ENCODE results near the gene DUSP7.
A peak's percentile ranks its signal among the peaks of the same experiment; 100 is the strongest.

The DUSP7 gene

DNA sequence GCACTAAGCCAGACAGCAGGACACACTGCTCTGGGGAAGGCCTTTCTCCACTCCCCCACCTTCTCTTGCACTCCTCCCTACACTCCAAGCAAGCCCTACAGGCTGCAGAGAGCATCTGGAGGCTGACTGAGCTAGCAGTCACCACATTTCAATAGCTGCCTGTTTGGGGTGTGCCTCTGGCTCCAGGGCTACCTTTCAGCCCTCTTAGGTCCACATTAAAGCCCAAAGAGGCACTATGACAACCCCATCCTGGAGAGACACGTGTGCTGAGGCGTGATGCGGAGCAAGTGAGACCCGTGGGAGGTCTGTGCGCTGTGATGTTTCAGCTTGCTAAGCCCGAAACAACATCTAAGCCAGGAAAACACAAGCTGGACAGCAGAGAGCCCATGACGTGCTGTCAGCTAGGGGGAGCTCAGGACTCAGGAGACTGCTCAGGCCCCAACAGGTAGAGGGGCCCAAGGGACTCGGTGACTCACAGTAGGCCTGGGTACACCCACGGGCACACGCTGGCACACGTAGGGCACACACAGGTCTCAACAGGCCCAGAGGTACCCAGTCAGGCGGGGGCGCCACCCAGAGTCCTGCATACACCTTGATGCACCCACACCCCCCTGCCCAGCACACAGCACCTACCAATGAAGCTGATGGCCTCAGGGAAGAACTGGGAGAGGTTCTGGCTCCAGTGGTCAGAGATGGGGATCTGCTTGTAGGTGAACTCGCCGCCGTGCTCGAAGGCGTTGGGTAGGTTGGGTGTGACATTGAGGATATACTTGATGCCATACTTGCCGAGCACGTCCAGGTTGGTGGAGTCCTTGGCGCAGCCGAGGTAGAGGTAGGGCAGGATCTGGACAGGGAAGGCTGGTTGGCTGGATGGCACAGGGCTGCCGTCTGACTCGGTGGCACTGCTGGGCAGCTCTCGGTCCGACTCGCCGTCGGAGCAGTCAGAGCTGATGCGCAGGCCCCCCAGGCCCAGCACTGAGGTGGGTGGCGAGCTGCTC lies 2.8 kb downstream of the DUSP7 start:
- no peak overlapping the region for H3K4me3 ChIP-seq (ENCODE audit: low read depth, low read length)
- H3K27ac ChIP-seq (ENCODE audit: low read depth, low read length): peak overlapping the region; percentile 53
- H3K9me3 ChIP-seq (ENCODE audit: control insufficient read depth, insufficient read depth, low read length): no peaks in the 10 kb centered on the region
- H3K27me3 ChIP-seq (ENCODE audit: control insufficient read depth, insufficient read depth, low read length): peaks cover 14% of the 10 kb centered on the region
- H3K36me3 ChIP-seq (ENCODE audit: control insufficient read depth, insufficient read depth, low read length): peaks cover 45% of the 10 kb centered on the region
- no peak overlapping the region for H3K9ac ChIP-seq (ENCODE audit: low read depth, low read length)
- H3K4me1 ChIP-seq (ENCODE audit: control insufficient read depth, insufficient read depth, low read length): peaks cover 14% of the 10 kb centered on the region

DNA sequence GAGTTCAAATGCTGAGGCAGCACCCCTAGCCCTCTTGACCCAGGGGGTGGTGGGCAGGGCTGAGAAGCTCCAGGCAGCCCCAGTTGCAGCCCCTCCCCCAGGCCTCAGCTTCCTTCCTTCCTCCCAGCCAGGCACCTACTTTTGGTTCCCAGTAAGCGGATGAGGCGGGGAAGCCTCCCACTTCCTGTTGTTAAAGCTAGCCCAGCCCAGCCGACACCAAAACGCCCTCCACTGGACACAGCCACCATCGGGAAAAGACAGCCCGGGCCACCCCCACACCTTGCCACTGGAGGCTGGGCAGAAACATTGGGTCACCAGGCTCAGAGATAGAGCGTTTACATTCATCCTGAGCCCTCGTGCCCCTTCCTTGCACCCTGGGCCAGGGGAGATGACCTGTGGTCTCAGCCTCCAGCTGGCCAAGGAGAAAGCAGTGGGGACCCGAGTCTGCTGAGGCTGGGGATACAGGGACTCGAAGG lies 3.5 kb downstream of the DUSP7 start:
- Histone ChIP-seq H3K9ac (ENCODE audit: low read depth, low read length) (no peak overlapping the region), H3K9me3 (ENCODE audit: control insufficient read depth, insufficient read depth, low read length) (no peaks in the 10 kb centered on the region), H3K4me3 (ENCODE audit: low read depth, low read length) (no peak overlapping the region), H3K4me1 (ENCODE audit: control insufficient read depth, insufficient read depth, low read length) (peaks cover 12% of the 10 kb centered on the region), H3K27ac (ENCODE audit: low read depth, low read length) (peak overlapping the region; percentile 58), H3K27me3 (ENCODE audit: control insufficient read depth, insufficient read depth, low read length) (peaks cover 7% of the 10 kb centered on the region; the same call in 1 of the 2 replicates), H3K36me3 (ENCODE audit: control insufficient read depth, insufficient read depth, low read length) (peaks cover 45% of the 10 kb centered on the region)

DNA sequence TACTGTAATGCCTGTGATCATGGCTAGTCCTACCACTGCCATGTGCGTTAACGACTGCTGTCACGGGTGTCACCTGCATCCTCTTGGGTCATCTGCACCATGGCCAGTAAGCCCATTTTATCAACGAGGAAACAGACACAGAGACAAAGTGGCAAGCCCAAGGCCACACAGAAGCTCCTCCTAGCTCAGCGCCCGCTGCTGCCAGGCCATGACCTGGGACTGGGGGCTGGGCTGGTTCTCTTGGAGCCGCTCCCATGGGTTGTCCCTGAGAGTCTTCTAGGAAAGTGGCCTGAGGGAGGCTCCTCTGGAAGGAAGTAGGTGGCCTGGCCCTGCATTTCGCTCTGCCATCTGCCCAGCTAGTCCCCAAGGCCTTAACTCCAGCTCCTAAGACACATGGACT lies 4.9 kb downstream of the DUSP7 start:
- H3K9me3 ChIP-seq (ENCODE audit: control insufficient read depth, insufficient read depth, low read length): no peaks in the 10 kb centered on the region
- H3K27ac ChIP-seq (ENCODE audit: low read depth, low read length): no peak overlapping the region
- H3K27me3 ChIP-seq (ENCODE audit: control insufficient read depth, insufficient read depth, low read length): peaks cover 6% of the 10 kb centered on the region; the same call in 1 of the 2 replicates
- H3K4me3 ChIP-seq (ENCODE audit: low read depth, low read length): no peak overlapping the region
- H3K9ac ChIP-seq (ENCODE audit: low read depth, low read length): no peak overlapping the region
- peaks cover 8% of the 10 kb centered on the region for H3K4me1 ChIP-seq (ENCODE audit: control insufficient read depth, insufficient read depth, low read length)
- H3K36me3 ChIP-seq (ENCODE audit: control insufficient read depth, insufficient read depth, low read length): peaks cover 45% of the 10 kb centered on the region

DNA sequence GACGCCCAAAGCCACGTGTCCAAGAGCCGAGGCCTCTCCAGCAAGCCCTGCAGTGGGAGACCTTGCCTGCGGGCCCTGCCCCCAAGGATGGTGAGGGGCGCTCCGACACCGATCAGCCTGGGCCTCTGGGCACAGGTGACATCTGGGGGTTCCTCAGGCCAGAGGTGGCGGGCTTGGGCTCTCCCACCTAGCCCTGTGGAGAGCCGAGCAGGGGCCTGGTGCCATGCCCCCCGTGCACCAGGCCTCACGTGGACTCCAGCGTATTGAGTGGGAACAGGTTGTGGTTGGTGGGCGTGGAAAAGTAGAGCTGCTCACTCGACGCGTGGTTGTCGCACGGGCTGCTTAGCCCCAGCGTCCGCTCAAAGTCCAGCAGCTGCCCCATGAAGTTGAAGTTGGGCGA lies 5.8 kb downstream of the DUSP7 start:
- peaks cover 8% of the 10 kb centered on the region for H3K4me1 ChIP-seq (ENCODE audit: control insufficient read depth, insufficient read depth, low read length)
- no peak overlapping the region for H3K9ac ChIP-seq (ENCODE audit: low read depth, low read length)
- H3K36me3 ChIP-seq (ENCODE audit: control insufficient read depth, insufficient read depth, low read length): peaks cover 45% of the 10 kb centered on the region
- H3K9me3 ChIP-seq (ENCODE audit: control insufficient read depth, insufficient read depth, low read length): no peaks in the 10 kb centered on the region
- peaks cover 2% of the 10 kb centered on the region; the same call in 1 of the 2 replicates for H3K27me3 ChIP-seq (ENCODE audit: control insufficient read depth, insufficient read depth, low read length)
- H3K4me3 ChIP-seq (ENCODE audit: low read depth, low read length): no peak overlapping the region
- no peak overlapping the region for H3K27ac ChIP-seq (ENCODE audit: low read depth, low read length)

DNA sequence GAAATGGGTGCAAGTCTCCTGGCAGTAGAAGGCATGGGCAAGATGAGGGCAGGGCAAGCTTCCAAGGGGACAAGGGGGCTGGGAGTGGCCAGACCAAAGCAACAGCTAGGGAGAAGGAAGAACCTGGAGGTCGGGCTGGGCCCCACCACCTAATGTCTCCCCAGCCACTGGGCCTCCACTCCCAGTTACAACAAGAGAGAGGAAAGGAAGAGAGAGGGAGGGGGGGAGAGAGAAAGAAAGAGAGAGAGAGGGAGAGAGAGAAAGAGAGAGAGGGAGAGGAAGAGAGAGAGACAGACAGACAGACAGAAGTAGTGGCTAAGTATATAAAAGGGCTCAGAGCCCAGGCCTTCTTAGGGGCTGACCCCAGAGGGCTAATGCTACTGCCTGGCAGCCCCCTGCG lies 6.9 kb downstream of the DUSP7 start:
- H3K27ac ChIP-seq (ENCODE audit: low read depth, low read length): no peak overlapping the region
- no peak overlapping the region for H3K9ac ChIP-seq (ENCODE audit: low read depth, low read length)
- no peaks in the 10 kb centered on the region for H3K9me3 ChIP-seq (ENCODE audit: control insufficient read depth, insufficient read depth, low read length)
- no peaks in the 10 kb centered on the region for H3K27me3 ChIP-seq (ENCODE audit: control insufficient read depth, insufficient read depth, low read length)
- H3K36me3 ChIP-seq (ENCODE audit: control insufficient read depth, insufficient read depth, low read length): peaks cover 45% of the 10 kb centered on the region
- peaks cover 8% of the 10 kb centered on the region for H3K4me1 ChIP-seq (ENCODE audit: control insufficient read depth, insufficient read depth, low read length)
- H3K4me3 ChIP-seq (ENCODE audit: low read depth, low read length): no peak overlapping the region

DNA sequence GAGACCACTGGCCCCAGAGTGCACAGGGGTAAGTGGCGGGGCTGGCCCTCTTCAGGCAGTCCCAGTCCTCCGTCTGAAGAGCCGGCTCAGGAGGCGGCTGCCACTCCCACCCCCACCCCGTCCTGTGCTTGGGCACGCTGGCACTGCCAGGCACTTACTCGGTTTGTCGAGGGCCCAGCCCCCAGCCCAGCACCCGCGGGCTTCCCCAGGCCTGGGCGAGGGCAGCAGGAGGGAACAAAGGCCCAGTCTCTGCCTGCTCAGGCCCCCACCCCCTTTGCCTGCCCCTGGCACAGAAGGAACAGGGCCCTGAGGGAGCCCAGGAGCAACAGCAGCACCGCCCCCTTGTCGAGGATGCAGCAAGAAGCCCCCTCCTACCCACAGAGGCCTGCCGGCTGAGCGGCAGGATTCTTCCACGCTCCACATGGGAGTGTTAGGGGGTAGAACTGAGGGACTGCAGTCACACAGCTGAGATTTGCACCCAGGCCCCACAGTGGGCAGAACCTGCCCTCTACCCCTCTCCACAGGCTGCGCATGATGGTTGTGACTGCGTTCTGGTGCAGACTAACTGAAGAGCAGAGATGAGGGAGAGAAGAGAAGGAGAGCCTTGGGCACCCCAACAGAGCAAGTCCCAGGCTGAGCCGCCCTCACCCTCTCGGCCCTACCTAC lies 8.9 kb downstream of the DUSP7 start:
- Histone ChIP-seq H3K4me1 (ENCODE audit: control insufficient read depth, insufficient read depth, low read length) (peaks cover 1% of the 10 kb centered on the region), H3K27ac (ENCODE audit: low read depth, low read length) (no peak overlapping the region), H3K4me3 (ENCODE audit: low read depth, low read length) (no peak overlapping the region), H3K27me3 (ENCODE audit: control insufficient read depth, insufficient read depth, low read length) (no peaks in the 10 kb centered on the region), H3K9ac (ENCODE audit: low read depth, low read length) (no peak overlapping the region), H3K9me3 (ENCODE audit: control insufficient read depth, insufficient read depth, low read length) (no peaks in the 10 kb centered on the region), H3K36me3 (ENCODE audit: control insufficient read depth, insufficient read depth, low read length) (peaks cover 33% of the 10 kb centered on the region)

DNA sequence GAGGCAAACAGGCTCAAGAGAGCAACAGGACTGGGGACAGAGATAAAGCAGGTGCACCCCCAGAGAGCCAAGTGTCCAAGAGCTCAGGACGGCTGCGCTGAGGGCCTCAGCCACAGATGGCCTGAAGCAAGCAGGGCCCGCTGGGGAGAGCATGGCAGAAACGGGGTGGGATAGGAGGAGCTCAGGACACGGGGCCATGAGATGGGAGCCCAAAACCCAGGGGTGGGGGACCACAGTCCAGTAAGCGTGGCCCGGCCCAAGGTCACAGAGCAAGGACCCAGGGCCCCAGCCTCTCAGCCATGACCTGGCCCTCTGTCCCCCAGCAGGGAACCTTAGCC lies 9.5 kb downstream of the DUSP7 start:
- Histone ChIP-seq H3K4me1 (ENCODE audit: control insufficient read depth, insufficient read depth, low read length) (no peaks in the 10 kb centered on the region), H3K9ac (ENCODE audit: low read depth, low read length) (no peak overlapping the region), H3K27ac (ENCODE audit: low read depth, low read length) (no peak overlapping the region), H3K36me3 (ENCODE audit: control insufficient read depth, insufficient read depth, low read length) (peaks cover 28% of the 10 kb centered on the region), H3K9me3 (ENCODE audit: control insufficient read depth, insufficient read depth, low read length) (no peaks in the 10 kb centered on the region), H3K27me3 (ENCODE audit: control insufficient read depth, insufficient read depth, low read length) (no peaks in the 10 kb centered on the region), H3K4me3 (ENCODE audit: low read depth, low read length) (no peak overlapping the region)

DNA sequence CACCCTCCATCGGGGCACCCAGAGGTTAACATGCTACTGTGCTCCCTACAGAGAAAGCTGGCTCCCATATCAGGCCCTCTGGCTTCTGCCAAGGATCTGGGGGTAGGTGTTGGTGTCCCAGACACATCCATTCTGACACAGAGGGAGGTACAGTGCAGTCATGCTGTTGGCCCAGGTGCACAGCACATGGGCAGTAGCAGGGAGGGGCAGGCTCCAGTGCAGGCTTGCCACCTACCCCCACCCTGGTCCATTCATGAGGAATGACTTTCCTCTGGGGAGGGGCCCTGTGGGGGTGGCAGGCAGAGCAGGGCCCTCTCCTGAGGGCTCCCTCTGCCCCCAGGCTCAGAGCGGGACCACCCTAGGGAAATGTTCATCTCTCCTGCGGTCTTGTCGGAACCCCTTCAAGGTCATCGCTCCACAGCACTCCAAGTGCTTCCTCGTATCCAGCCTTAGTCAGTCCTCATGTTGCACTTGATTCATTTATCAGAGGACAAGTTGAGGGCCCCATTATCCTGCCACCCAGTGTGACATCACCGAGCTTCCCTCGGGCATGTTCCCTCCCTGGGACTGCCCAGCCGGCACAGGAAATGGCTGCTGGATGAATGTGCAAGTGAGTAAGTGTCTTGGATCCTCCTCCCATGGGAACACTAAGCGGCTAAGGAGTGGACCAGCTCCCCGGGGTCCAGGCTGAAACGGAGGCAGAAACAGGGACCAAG lies 10.0 kb downstream of the DUSP7 start:
- no peaks in the 10 kb centered on the region for H3K4me1 ChIP-seq (ENCODE audit: control insufficient read depth, insufficient read depth, low read length)
- H3K9ac ChIP-seq (ENCODE audit: low read depth, low read length): no peak overlapping the region
- H3K4me3 ChIP-seq (ENCODE audit: low read depth, low read length): no peak overlapping the region
- no peak overlapping the region for H3K27ac ChIP-seq (ENCODE audit: low read depth, low read length)
- H3K36me3 ChIP-seq (ENCODE audit: control insufficient read depth, insufficient read depth, low read length): peaks cover 23% of the 10 kb centered on the region
- no peaks in the 10 kb centered on the region for H3K9me3 ChIP-seq (ENCODE audit: control insufficient read depth, insufficient read depth, low read length)
- H3K27me3 ChIP-seq (ENCODE audit: control insufficient read depth, insufficient read depth, low read length): no peaks in the 10 kb centered on the region

DNA sequence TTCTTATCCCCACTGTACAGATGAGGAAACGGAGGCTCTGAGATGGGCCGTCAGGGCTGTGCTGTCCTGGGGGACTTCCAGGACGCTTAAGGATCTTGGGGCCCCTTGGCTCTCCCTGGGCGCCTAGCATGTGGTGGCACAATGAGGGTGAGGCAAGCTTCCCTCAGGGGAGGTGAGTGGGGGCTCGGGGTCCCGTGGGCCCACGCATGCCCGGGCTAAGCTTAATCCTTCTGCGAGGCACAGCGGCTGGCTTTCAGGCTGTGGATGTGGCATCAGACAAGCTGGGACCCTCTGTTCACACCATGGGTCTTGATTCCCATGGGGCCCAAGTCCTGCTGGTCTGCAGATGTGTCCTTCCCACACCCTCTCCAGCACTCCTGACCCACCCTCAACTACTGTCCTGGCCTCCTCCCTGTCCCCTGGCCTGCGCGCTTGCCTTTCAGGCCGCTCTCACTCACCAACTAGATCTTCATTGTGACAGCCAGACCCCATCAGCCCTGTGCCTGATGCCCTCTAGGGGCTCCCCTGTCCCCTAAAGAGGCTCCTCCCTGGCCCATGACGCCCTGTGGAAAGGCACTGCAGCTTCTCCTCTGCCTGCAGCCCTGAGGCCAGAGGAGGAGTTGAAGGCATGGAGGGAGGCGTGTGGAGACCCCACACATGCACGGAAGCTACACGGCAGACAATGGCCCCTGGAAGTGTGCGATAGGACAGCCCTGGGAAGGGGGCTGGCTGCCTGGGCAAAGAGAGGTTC lies 11.3 kb downstream of the DUSP7 start:
- H3K9me3 ChIP-seq (ENCODE audit: control insufficient read depth, insufficient read depth, low read length): no peaks in the 10 kb centered on the region
- H3K9ac ChIP-seq (ENCODE audit: low read depth, low read length): no peak overlapping the region
- no peak overlapping the region for H3K4me3 ChIP-seq (ENCODE audit: low read depth, low read length)
- no peak overlapping the region for H3K27ac ChIP-seq (ENCODE audit: low read depth, low read length)
- H3K27me3 ChIP-seq (ENCODE audit: control insufficient read depth, insufficient read depth, low read length): no peaks in the 10 kb centered on the region
- H3K4me1 ChIP-seq (ENCODE audit: control insufficient read depth, insufficient read depth, low read length): no peaks in the 10 kb centered on the region
- H3K36me3 ChIP-seq (ENCODE audit: control insufficient read depth, insufficient read depth, low read length): peaks cover 10% of the 10 kb centered on the region

DNA sequence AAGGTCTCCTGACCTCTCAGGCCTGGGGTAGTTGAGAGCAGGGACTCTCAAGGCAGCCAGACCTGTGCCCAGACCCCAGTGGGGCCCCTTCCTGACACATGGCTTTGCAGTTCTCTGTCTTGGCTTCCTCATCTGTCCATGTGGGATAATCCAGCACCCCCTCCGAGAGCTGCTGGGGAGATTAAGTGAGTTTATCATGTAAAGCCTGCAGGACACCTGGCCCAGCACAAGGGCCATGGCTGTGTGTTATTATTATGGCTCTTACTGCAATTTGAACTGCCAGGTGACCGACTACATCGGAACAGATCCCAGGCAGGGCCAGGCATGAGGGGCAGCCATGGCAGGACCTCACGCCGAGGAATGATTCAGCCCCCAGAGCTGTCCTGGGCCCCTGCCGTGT lies 12.6 kb downstream of the DUSP7 start:
- Histone ChIP-seq H3K36me3 (ENCODE audit: control insufficient read depth, insufficient read depth, low read length) (no peaks in the 10 kb centered on the region), H3K4me1 (ENCODE audit: control insufficient read depth, insufficient read depth, low read length) (no peaks in the 10 kb centered on the region), H3K9me3 (ENCODE audit: control insufficient read depth, insufficient read depth, low read length) (no peaks in the 10 kb centered on the region), H3K9ac (ENCODE audit: low read depth, low read length) (no peak overlapping the region), H3K4me3 (ENCODE audit: low read depth, low read length) (no peak overlapping the region), H3K27me3 (ENCODE audit: control insufficient read depth, insufficient read depth, low read length) (no peaks in the 10 kb centered on the region), H3K27ac (ENCODE audit: low read depth, low read length) (no peak overlapping the region)
